Measurements from ENCODE around the gene CABLES1. TPM values are rescaled to one million over a fixed set of nuclear protein-coding genes. Genes with fewer than 3 reads are reported as not detected.
A peak's percentile ranks its signal among the peaks of the same experiment; 100 is the strongest.

The CABLES1 gene
- total and polyA plus RNA-seq, 2 experiments from 2014 or later: 3.8 to 4.1 TPM

- no peak overlapping the region for H3K27ac ChIP-seq
- no peaks in the 10 kb centered on the region for H3K9me3 ChIP-seq (ENCODE audit: low read depth)
- no peaks in the 10 kb centered on the region for H3K4me1 ChIP-seq (ENCODE audit: low read depth)
- no peak for TF ChIP-seq CTCF (IDR thresholded peaks at IDR 0.05; ENCODE audit: low read depth, low read length)
- H3K4me3 ChIP-seq: no peak overlapping the region
- no peaks in the 10 kb centered on the region for H3K27me3 ChIP-seq
- no peaks in the 10 kb centered on the region for H3K36me3 ChIP-seq
- DNase-seq (ENCODE audit: low read depth in 1 of 2, low spot score in 1 of 2): no peak
Observed at GRCh38 chr18:23279931-23280330, 144.6 kb downstream of the CABLES1 start.

- H3K27ac ChIP-seq: no peak overlapping the region
- TF ChIP-seq CTCF (IDR thresholded peaks at IDR 0.05; ENCODE audit: low read depth, low read length): no peak
- DNase-seq (ENCODE audit: low read depth in 1 of 2, low spot score in 1 of 2): no peak
Observed at GRCh38 chr18:23280844-23281243, 145.6 kb downstream of the CABLES1 start.

GRCh38 chr18:23281626-23282436, 146.5 kb downstream of the CABLES1 start:
- peak in 1 of 2 donors; percentile 17 for DNase-seq (ENCODE audit: low read depth in 1 of 2, low spot score in 1 of 2)
- no peak for TF ChIP-seq CTCF (IDR thresholded peaks at IDR 0.05; ENCODE audit: low read depth, low read length)

More at GRCh38 chr18:23280844-23281243, 145.6 kb downstream of the CABLES1 start:
- H3K4me3 ChIP-seq: no peak overlapping the region
- H3K9me3 ChIP-seq (ENCODE audit: low read depth): no peaks in the 10 kb centered on the region
- no peaks in the 10 kb centered on the region for H3K27me3 ChIP-seq
- no peaks in the 10 kb centered on the region for H3K4me1 ChIP-seq (ENCODE audit: low read depth)
- H3K36me3 ChIP-seq: no peaks in the 10 kb centered on the region

GRCh38 chr18:23282437-23282781, 147.1 kb downstream of the CABLES1 start:
- no peak for TF ChIP-seq CTCF (IDR thresholded peaks at IDR 0.05; ENCODE audit: low read depth, low read length)
- Histone ChIP-seq H3K36me3 (no peaks in the 10 kb centered on the region), H3K27me3 (no peaks in the 10 kb centered on the region), H3K4me3 (no peak overlapping the region), H3K4me1 (ENCODE audit: low read depth) (no peaks in the 10 kb centered on the region), H3K9me3 (ENCODE audit: low read depth) (no peaks in the 10 kb centered on the region), H3K27ac (no peak overlapping the region)
- no peak for DNase-seq (ENCODE audit: low read depth in 1 of 2, low spot score in 1 of 2)

More at GRCh38 chr18:23281626-23282436, 146.5 kb downstream of the CABLES1 start:
- Histone ChIP-seq H3K27me3 (no peaks in the 10 kb centered on the region), H3K9me3 (ENCODE audit: low read depth) (no peaks in the 10 kb centered on the region), H3K36me3 (no peaks in the 10 kb centered on the region), H3K27ac (no peak overlapping the region), H3K4me3 (no peak overlapping the region), H3K4me1 (ENCODE audit: low read depth) (no peaks in the 10 kb centered on the region)

- Histone ChIP-seq H3K27ac (no peak overlapping the region), H3K4me1 (ENCODE audit: low read depth) (no peaks in the 10 kb centered on the region), H3K4me3 (no peak overlapping the region)
Observed at GRCh38 chr18:23283916-23284430, 148.7 kb downstream of the CABLES1 start.

More at GRCh38 chr18:23283916-23284430, 148.7 kb downstream of the CABLES1 start:
- peak in 1 of 2 donors; percentile 29 for DNase-seq (ENCODE audit: low read depth in 1 of 2, low spot score in 1 of 2)
- no peaks in the 10 kb centered on the region for H3K36me3 ChIP-seq
- TF ChIP-seq CTCF (IDR thresholded peaks at IDR 0.05; ENCODE audit: low read depth, low read length): no peak
- no peaks in the 10 kb centered on the region for H3K27me3 ChIP-seq
- no peaks in the 10 kb centered on the region for H3K9me3 ChIP-seq (ENCODE audit: low read depth)
